ENCODE measurements around the gene SEMA4C.
"Not testable (repeated sequence)": the region's sequence is repeated elsewhere in the genome, so short reads cannot be mapped to it uniquely, and the experiment has no call there.

The SEMA4C gene

GRCh38 chr2:96866986-96867755 is 2.7 kb downstream of the SEMA4C start:
- TF ChIP-seq CTCF (conservative IDR thresholded peaks at IDR 0.05; ENCODE audit: low read length), result no peak
- no peak for DNase-seq (ENCODE audit: low read depth)
- H3K4me3 ChIP-seq (ENCODE audit: low read length), result peak overlapping the region; percentile 88

GRCh38 chr2:96866586-96866985 is 3.3 kb downstream of the SEMA4C start:
- no peak for DNase-seq (ENCODE audit: low read depth)
- TF ChIP-seq CTCF (conservative IDR thresholded peaks at IDR 0.05; ENCODE audit: low read length), result no peak
- H3K4me3 ChIP-seq (ENCODE audit: low read length), result no peak overlapping the region

- no peak for DNase-seq (ENCODE audit: low read depth)
- H3K4me3 ChIP-seq (ENCODE audit: low read length), result no peak overlapping the region
- no peak for TF ChIP-seq CTCF (conservative IDR thresholded peaks at IDR 0.05; ENCODE audit: low read length)
Observed at GRCh38 chr2:96866149-96866548, 3.7 kb downstream of the SEMA4C start.

GRCh38 chr2:96865654-96866053 is 4.2 kb downstream of the SEMA4C start:
- DNase-seq (ENCODE audit: low read depth), result no peak
- no peak overlapping the region for H3K4me3 ChIP-seq (ENCODE audit: low read length)
- TF ChIP-seq CTCF (conservative IDR thresholded peaks at IDR 0.05; ENCODE audit: low read length), result no peak

GRCh38 chr2:96864343-96865091 is 5.4 kb downstream of the SEMA4C start:
- no peak overlapping the region for H3K4me3 ChIP-seq (ENCODE audit: low read length)
- no peak for TF ChIP-seq CTCF (conservative IDR thresholded peaks at IDR 0.05; ENCODE audit: low read length)
- DNase-seq (ENCODE audit: low read depth), result no peak

- TF ChIP-seq CTCF (conservative IDR thresholded peaks at IDR 0.05; ENCODE audit: low read length), result no peak
- no peak for DNase-seq (ENCODE audit: low read depth)
Observed at GRCh38 chr2:96863575-96864342, 6.1 kb downstream of the SEMA4C start.

GRCh38 chr2:96863056-96863455 is 6.8 kb downstream of the SEMA4C start:
- not testable (repeated sequence) for DNase-seq (ENCODE audit: low read depth)

More at GRCh38 chr2:96863575-96864342, 6.1 kb downstream of the SEMA4C start:
- H3K4me3 ChIP-seq (ENCODE audit: low read length), result no peak overlapping the region

More at GRCh38 chr2:96863056-96863455, 6.8 kb downstream of the SEMA4C start:
- not testable (repeated sequence) for H3K4me3 ChIP-seq (ENCODE audit: low read length)

Data from AG10803 (cell line).